Measurements from ENCODE around the gene UAP1L1.
"Not testable (repeated sequence)": the region's sequence is repeated elsewhere in the genome, so short reads cannot be mapped to it uniquely, and the experiment has no call there.

UAP1L1 gene, protein sequence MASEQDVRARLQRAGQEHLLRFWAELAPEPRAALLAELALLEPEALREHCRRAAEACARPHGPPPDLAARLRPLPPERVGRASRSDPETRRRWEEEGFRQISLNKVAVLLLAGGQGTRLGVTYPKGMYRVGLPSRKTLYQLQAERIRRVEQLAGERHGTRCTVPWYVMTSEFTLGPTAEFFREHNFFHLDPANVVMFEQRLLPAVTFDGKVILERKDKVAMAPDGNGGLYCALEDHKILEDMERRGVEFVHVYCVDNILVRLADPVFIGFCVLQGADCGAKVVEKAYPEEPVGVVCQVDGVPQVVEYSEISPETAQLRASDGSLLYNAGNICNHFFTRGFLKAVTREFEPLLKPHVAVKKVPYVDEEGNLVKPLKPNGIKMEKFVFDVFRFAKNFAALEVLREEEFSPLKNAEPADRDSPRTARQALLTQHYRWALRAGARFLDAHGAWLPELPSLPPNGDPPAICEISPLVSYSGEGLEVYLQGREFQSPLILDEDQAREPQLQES

DNA sequence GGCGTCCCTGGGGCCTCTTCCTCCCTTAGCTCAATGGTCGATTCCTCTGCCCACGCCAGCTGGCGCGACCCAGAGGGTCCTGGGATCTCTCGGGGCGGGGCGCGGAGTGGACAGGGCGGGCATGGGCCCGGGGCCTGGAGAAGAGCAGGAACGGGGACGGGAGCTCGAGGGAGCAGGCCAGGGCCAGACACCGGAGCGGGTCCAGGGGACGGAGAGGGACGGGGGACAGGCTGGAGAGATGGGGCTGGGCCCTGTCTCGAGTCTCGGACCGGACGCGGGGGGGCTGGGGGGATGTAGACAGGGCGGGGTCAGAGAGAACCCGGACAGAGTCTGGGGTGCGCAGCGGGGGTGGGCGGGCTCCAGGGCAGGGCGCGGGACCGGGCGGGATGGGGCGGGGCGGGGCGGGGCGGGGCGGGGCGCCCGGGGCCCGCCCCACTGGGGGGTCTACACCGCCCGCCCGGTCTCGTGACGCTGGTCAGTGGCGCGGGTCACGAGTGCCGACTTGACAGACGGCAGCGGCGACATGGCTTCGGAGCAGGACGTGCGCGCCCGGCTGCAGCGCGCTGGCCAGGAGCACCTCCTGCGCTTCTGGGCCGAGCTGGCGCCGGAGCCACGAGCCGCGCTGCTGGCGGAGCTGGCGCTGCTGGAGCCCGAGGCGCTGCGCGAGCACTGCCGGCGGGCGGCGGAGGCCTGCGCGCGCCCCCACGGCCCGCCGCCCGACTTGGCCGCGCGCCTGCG lies at the start of gene UAP1L1:
TSS of gene UAP1L1 (plus strand) at position 508 of the 738 bp plus-strand sequence. CDS start at position 524, 16 bp downstream.
- no peak for DNase-seq (ENCODE audit: low spot score)

DNA sequence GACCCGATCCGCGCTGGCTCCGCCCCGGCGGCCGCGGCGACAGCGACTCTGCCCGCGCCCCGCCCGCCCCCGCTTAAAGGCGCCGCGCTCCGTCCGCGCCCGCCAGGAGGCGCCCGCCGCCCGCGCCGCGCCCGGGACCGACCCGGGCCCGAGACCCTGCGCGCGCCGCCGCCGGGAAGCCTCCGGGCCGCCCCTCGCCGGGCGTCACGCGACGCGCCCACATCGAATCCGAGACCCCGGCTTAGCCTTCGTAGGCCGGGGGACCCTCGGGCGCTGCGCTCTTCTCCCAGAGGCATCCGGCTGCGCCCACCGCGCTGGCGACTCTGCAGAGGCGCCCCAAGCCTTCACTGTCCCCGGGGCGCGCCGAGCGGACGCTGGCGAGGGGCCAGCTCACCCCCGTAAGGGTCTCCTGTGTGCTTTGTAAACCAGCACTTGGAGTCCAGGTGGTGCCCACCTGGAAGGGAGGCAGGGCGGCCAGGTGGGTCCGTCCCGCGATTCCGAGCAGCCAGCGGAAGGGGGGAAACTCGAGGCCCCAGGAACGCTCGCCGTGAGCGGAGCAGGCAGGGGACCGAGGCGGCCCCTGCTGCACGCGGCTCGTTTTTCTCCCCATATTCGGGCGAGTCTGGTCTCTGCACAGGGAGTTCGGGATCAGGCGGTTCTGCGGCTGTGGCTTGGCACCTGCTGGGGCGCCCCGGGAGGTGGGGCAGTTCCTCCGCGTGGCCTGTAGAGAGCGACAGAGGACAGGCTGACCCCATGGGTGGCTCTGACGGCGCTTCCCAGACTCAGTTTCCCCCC lies 48.9 kb upstream of the UAP1L1 start:
- peak; percentile 48 for DNase-seq (ENCODE audit: low spot score)

DNA sequence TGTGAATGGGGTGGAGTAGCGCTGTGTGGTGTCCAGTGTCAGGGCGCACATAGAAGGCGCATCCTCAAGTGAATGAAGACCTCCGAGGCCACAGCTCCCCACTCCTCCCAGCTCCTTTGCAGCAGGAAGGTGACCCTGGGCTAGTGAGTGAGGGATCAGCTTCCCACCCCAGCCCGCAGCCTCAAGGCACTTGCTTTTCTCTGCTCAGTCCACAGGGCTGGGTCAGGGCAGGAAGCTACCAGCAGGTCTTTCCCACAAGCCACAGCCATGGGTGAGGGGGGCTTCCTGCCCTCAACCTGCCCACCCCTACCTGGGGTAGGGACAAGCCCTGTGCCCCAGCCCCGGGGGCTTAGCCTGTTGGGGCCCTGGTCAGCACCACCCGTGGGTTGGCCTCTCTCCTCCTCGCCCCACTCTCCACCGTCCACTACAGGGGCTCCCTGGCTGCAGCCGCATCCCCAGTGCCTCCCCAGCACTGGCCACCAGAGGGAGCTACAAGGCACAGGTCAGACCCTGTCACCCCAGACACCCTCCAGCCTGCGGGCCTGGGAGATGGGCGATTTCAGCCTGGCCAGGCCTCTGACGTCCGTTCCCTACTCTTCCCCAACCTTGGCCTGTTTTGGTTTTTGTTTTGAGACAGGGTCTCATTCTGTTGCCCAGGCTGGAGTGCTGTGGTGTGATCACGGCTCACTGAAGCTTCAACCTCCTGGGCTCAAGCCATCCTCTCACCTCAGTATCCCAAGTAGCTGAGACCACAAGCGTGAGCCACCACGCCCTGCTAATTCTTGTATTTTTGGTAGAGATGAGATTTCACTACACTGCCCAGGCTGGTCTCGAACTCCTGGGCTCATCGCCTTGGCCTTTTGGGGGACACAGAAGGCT lies 48.0 kb upstream of the UAP1L1 start:
- peak; percentile 83 for DNase-seq (ENCODE audit: low spot score)

DNA sequence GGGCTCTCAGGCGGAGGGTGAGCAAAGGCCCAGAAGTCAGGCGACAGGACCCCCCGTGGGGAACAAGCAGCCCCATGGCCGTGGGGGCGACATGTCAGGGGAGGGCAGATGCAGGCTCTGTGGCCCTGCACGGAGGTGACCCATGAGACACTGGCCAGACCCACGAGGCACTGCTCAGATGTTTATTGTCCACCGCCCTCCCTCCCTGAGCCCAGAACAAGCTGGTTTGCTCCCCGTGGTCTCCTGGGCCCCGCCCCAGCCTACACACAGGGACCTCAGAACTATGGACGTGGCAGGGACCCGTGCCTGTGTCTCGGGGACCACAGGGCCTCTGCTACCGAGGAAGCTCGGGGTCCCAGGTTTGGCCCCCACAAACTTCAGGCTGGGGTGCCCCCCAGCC lies 47.3 kb upstream of the UAP1L1 start:
- no peak for DNase-seq (ENCODE audit: low spot score)

DNA sequence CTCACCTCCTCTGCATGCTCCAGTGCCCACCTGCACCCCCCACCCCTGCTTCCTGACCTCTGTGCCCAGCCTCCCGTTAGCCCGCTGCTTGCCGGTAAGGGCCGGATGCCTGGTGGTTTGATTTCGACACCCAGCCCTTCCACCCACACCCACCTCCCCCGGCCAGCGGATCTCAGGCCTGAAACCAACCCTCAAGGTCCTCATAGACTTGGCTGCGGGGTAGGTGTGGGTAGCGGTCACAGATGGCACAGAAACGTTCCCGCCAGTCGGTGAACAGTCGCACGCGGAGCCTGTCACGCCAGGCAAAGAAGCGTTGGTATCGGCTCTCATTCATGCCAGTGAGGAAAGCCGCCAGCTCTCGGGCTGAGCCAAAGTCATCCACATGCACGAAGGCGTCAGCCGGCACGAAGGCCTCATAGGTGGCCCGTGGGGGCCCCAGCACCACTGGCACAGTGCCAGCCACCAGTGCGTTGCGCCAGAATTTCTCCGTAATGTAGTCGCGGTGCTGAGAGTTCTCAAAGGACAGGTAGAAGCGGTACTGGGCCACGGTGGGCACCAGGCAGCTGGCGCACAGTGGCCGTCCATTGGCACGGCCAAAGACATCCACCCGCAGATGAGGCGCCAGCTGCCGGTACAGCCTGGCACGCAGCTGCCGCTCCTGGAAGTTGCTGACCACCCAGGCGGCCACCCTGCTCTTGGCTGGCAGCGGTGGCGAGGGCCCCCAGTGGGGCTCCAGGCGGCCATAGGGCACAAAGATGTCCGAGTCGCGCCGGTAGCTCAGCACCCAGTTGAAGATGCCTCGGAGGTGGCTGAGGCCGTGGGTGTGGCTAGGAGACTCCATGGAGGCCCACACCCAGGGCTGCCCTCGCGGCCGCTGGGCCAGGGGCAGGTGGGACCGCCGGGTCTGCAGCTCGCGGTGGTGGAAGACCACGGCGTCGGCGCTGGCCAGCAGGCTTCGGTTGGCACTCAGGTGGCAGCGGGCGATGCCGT lies 46.5 kb upstream of the UAP1L1 start:
- DNase-seq (ENCODE audit: low spot score): peak; percentile 52

DNA sequence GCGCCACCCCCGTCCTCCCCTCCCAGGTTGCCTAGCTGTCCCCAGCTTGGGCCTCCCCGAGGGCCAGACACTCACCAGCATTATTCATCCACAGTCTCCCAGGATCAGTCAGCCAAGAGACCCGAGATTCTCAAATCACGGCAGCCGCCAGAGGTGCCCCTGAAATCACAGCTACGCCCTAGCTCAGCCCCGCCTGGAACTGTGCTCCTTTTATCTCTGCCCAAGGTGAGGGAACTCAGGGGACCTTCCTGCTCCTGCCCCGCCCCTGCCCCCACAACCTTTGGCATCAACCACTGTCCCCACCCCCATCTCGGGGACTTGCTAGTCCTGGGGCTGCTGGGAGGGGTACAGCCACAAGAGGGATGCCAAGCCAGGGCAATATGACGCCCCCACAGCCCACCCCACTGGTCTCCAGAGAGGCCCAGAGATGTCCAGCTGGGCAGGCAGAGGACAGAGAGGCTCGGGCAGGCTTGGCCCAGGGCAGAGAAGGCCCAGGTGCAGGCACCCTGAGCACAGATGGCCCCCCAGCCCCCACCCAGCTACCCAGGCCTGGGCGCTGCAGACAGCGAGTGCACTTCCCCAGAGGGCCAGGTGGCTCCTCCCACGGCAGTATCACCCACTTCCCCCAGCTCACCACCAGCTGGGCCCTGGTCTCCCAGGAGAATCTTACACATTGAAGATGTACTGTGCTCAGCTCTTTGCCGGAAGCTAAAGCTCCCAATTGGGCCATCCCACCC lies 45.2 kb upstream of the UAP1L1 start, which contains the start of gene FUT7:
TSS of gene FUT7 (minus strand) at position 185 of the 737 bp plus-strand sequence. CDS start at position 88, 97 bp downstream.
- no peak for DNase-seq (ENCODE audit: low spot score)

DNA sequence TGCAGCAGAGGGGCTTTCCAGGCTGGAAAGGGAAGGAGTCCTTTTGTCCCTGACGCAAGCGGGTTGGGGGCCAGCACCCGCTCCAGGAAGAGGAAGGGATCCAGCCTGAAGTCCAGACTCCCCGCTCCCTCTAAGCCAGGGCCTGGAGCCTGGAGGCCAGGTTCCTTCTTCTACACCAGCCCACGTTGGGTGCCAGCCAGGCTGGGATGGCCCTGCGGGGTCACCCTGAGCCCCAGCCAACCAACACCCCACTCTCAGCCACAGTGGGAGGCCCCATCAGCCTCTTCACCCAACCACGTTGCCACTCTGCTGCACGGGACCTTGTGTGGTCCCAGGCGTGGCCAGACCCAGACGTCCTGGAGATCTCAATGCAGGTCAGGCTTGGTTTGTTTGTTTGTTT lies 44.5 kb upstream of the UAP1L1 start:
- no peak for DNase-seq (ENCODE audit: low spot score)

DNA sequence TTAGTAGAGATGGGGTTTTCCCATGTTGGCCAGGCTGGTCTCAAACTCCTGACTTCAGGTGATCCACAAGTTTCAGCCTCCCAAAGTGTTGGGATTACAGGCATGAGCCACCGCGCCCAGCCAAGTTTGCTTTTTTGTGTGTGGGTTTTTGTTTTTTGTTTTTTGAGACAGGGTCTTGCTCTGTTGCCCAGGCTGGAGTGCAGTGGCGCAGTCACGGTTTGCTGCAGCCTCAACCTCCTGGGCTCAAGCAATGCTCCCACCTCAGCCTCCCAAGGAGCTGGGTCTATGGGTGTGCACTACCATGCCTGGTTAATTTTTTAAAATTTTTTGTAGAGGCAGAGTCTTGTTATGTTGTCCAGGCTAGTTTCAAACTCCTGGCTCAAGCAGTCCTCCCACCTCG lies 43.8 kb upstream of the UAP1L1 start:
- not testable (repeated sequence) for DNase-seq (ENCODE audit: low spot score)

DNA sequence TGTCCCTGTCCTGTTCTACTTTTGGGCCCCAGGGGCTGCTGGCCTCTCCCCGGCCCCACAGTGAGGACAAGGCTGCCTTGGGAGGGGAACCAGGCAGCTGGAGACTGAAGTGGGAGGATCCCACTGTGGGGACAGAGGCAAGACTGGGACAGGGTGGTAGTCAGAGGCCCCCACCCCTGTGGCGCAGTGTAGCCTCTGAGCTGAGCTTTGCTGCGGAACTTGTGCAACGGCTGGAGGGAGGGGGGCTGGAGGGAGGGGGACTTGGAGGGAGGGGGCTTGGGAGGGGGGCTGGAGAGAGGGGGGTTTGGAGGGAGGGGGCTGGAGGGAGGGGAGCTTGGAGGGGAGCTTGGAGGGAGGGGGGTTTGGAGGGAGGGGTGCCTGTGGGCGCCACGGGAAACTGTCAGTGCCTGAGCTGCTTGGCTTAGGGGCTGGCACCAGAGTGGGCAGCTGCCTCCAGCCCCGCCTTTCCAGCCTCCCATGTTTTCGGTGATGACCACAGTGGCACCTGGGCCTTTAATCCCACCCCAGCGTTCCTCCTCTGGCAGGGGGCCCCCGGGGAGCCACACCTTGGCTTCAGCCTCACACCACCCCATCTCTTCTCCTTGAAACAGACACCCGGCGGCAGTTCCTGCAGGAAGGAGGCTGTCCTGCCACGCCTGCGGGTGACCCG lies 43.1 kb upstream of the UAP1L1 start:
- no peak for DNase-seq (ENCODE audit: low spot score)

DNA sequence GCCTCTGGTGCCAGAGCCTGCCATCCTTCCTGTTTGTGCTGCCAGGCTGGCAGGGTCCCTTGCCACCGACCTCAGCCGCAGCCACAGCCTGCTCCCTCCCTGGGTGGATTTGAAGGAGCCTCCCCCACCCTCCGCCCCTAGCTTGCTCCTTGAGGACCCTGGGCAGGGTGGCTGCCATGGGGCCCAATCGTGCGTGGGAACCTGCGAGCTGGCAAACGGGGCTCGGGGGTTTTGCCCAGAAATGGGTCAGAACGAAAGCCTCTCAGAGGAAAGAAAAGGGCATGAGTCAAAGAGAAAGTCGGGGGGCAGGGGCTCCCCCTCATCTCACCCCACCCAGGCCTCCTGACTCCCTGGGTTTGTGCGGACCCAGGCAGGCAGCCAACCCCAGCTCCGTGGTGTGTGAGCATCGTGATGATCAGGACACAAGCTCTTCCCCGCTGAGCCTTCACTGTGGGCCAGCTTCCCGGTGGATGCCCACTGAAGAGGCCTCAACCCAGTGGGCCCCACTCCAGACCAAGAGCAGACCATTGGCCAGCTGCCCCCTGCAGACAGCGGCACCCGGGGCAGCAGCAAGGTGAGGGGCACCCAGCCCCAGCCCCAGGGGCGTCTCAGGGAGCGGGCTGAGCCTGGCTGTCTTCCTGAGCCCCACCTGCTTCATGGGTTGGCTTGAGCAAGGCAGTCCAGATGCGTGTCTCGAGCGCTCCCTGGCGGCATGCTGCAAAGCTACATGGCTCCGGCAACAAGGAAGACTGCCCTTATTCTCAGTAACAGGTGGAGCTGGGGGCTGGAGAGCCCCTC lies 42.4 kb upstream of the UAP1L1 start:
- peak; percentile 94 for DNase-seq (ENCODE audit: low spot score)

DNA sequence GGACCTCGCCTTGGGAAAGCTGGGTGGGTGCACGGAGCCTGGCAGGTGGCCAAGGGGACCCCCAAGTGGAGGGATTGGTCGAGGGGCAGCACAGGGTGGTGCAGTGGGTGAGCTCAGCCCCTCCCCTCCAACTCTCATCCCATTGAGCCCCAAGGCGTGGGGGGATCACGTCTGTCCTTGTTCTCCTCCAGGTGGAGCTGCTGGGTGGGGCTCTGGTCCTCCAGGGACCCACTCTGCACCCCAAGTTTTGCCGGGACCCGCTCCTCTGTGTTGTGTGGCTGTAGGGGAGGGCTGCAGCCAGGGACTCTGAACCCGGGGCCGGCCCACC lies 41.8 kb upstream of the UAP1L1 start:
- DNase-seq (ENCODE audit: low spot score): no peak

DNA sequence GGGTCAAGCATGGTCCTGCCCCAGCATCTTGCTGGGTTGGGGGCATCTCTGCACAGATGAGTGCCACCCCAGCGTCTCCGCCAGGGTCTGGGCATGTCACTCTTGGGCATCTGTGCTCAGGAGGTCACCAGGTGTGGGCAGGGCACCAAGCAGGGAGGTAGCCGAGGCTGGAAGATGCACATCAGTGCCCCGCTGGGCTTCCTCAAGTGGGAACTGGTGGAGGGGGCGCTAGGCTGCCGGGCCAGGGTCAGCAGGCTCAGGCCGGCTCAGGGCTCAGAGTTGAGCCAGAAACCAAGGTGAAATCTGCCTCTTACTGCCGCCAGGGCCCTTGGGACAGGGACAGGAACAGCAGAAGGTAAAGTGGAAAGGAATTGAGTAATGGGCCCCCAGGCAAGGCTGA lies 41.4 kb upstream of the UAP1L1 start:
- DNase-seq (ENCODE audit: low spot score): no peak

DNA sequence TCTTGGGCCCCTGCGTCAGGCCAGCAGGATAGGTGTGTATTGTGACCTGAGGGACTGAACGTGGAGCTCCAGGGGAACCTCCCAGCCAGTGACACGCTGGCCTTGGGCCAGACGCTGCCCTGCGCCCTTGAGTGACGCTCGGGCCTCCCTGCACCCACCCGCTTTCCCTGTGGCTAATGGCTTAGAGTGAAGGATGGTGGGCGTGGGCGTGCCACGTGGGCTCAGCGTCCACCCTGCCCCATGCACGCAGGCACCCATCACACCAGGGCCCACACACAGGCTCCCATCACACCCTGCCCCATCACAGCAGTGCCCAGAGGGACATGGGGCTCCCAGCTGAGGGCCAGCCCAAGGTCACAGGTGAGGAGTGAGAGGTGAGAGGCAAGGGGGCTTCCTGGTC lies 40.3 kb upstream of the UAP1L1 start:
- no peak for DNase-seq (ENCODE audit: low spot score)

DNA sequence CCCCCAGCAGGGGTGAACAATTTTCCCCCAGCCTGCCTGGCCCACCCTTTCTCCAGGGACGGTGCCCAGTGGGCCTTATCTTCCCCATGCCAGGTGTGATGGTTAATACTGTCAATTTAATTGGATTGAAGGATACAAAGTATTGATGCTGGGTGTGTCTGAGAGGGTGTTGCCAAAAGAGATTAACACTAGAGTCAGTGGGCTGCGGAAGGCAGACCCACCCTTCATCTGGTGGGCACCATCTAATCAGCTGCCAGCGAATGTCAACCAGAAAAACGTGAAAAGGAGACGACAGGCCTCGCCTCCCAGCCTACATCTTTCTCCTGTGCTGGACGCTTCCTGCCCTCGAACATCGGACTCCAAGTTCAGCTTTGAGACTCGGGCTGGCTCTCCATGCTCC lies 39.8 kb upstream of the UAP1L1 start:
- DNase-seq (ENCODE audit: low spot score): no peak

DNA sequence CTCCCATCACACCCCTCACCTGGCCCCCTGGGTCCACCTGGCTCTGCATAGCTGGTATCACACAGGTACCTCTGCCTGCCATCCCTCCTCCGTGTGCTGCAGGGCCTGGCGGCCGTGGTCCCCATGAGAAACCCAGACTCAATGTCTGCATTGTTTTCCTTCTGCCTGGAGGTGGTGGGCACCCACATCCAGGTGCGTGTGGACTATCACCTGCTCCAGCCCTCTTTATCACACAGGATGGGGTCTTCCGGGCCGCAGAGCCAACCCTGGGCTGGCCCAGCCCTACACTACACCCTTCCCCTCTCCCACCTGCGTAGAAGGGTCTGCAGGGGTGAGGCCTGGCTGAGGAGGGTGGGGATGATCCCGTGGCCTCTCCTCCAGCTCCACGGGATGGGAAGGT lies 38.4 kb upstream of the UAP1L1 start:
- DNase-seq (ENCODE audit: low spot score): no peak

DNA sequence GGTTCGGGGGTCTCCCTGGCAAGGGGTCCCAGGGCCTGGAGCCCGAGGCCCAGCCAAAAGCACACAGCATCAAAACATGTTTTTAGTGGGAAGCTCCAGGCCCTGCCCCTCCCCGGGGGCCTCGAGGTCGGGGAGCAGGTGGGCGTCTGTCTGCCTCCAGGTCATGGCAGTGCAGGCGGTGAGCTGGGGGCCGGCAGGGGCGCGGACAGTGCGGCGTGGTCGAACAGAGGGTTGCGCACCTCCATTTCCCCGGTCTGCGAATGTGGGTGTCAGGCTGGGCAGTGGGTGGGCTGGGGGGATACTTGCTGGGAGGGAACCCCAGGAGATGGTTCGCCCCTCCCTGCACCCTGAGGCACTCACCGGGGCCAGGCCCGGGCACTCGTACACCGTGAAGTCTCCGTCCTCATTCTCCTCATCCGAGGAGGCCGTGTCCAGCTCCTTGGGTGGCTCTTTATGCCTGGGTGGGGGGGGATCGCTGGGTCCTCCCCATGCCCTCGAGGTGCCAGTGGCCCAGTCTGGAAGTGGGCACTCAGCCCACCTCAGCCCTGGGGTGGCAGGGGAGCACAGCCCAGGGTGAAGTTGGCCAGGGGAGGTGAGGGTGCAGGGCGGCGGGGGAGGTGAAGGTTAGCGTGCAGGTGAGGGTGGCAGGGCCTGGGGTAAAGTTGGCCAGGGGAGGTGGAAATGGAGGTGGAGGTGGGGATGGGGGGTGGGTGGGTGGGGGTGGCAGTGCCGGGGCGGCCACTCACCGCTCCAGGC lies 37.5 kb upstream of the UAP1L1 start:
- no peak for DNase-seq (ENCODE audit: low spot score)

DNA sequence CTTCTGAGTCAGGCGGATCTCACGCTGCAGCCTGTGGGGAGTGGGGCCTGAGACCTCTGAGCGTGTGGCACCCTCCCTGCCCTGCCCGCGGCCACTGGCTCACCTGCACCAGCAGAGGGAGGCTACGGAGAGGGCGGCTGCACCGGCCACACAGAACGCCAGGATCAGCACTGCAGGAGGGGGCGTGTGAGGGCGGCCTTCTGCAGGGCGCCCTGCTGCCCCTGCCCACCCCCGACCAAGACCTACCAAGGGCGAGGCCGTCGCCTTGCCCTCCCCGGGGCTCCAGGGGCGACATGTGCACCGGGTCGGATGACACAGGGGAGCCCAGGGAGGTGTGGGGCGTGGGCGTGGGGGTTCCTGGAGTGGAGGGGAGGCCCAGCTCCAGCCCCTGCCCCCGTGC lies 36.7 kb upstream of the UAP1L1 start:
- DNase-seq (ENCODE audit: low spot score): no peak
